OCI-LY3 (cell line): ENCODE measurements around the gene RTP5.

ENCODE experiments used
- H2AFZ ChIP-seq: fragments of 200-600, 300-600 bp; shearing (Covaris generic); 2 replicates; pipeline ENCODE4 v1.6.0; 2014; ENCODE audit warnings: antibody characterized with exemption, low read depth, low read length
- H3K27ac ChIP-seq: fragments of 200-600, 300-600 bp; sonication (generic); 2 replicates; pipeline ENCODE4 v1.5.1; 2014; ENCODE audit warnings: mild to moderate bottlenecking, low read length, moderate library complexity, mixed read lengths
- H3K27me3 ChIP-seq: fragments of 200-600, 300-600 bp; sonication (generic); 2 replicates; pipeline ENCODE4 v1.6.1; 2014; ENCODE audit warnings: low read depth, low read length, mixed read lengths
- H3K36me3 ChIP-seq: fragments of 200-600, 300-600 bp; sonication (generic); replicated peaks from 2 replicates; pipeline ENCODE3; 2014; ENCODE audit warnings: low read depth, low read length, mixed read lengths
- H3K4me1 ChIP-seq: fragments of 300-600, 200-600 bp; sonication (generic); 2 replicates; pipeline ENCODE4 v1.6.1; 2014; ENCODE audit warnings: low read length, mixed read lengths
- H3K4me2 ChIP-seq: fragments of 200-600, 300-600 bp; sonication (generic); 2 replicates; pipeline ENCODE4 v1.6.1; 2014; ENCODE audit warnings: low read length, mixed read lengths
- H3K4me3 ChIP-seq: fragments of 300-600, 200-600 bp; sonication (generic); 2 replicates; pipeline ENCODE4 v1.5.1; 2014; ENCODE audit warnings: antibody characterized with exemption, mild to moderate bottlenecking, low read length, moderate library complexity
- H3K79me2 ChIP-seq: fragments of 300-600, 200-600 bp; shearing (Covaris generic); 2 replicates; pipeline ENCODE4 v1.6.1; 2014; ENCODE audit warnings: mild to moderate bottlenecking, low read length, mixed read lengths
- H3K9ac ChIP-seq: fragments of 300-600, 200-600 bp; shearing (Covaris generic); 2 replicates; pipeline ENCODE4 v1.6.0; 2014; ENCODE audit warnings: mild to moderate bottlenecking, low read length, moderate library complexity
- H3K9me3 ChIP-seq: fragments of 200-600, 300-600 bp; shearing (Covaris generic); 2 replicates; pipeline ENCODE4 v1.6.1; 2014; ENCODE audit warnings: low read length, mixed read lengths; ENCODE audit not compliant: insufficient read depth
- H4K20me1 ChIP-seq: fragments of 200-600, 300-600 bp; sonication (generic); 2 replicates; pipeline ENCODE4 v1.6.1; 2016; ENCODE audit warnings: low read length, mixed read lengths; ENCODE audit not compliant: insufficient read depth
- EZH2phosphoT487 ChIP-seq: fragments of 200-600 bp; shearing (Covaris generic); IDR thresholded peaks from 2 replicates; pipeline ENCODE4 v1.6.1; 2018; ENCODE audit warnings: antibody characterized with exemption, mixed run types, low read depth
- TF ChIP-seq, protein P1 (sequence below): fragments of 200-600, 300-600 bp; sonication (generic); IDR thresholded peaks from 2 replicates; pipeline ENCODE4 v1.5.1; 2014; ENCODE audit warnings: antibody characterized with exemption, low read length, low read depth

RTP5 gene

DNA sequence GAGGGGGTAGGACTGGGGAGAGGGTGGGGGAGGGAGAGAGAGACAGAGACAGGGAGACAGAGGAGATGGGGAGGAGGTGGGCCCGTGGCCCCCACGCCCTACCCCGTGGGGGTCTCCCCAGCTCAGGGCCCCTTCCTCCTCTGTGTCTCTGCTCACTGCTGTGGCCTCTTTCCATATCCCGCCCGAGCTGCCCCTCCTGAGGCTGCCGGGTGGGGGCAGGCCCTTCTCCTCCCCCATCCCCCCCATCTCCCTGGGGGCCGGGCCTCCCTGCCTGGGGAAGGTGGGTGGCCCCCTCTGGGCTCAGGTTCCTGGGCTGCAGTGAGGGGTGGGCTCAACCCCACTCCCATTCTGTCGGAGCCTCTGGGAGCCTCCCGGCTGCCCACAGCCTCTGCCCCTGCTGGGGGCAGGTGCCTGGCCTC is 10.5 kb upstream of the RTP5 start:
- Histone ChIP-seq H2AFZ (no peak overlapping the region), H3K9ac (peak overlapping the region; percentile 88)

DNA sequence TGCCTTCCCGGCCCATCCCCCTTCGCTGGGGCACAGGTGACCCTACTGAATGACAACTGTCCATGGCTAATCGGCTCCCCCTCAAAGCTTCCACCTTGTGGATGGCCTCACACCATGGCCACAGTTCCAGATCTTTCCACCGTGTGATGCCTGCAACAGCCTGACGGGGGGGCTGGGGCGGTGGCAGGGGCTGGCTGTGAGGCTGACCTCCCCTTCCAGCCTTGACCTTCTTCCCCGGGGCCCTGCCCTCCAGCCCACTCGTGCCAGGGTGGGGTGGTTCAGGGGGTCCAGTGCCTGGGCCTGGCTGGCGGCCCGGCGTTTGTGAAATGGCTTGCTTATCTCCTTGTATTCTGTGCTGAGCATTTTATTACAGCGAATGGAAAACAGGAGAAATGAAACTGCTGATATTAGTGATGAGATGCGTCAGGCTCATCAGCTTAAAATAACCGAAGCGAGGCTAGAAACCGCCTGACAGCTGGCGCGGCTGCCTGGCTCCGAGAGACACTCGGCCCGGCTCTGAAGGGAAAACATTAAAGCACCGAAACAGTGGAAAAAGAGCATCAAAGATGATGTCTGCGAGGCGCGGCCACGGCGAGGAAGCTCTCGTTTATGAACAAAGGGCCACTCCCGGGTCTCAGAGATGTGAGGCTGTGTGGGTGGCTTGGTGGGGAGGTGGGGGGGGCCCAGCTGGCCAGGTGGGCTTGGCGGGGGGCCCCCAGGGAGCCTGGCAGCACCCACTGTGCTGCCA is 9.9 kb upstream of the RTP5 start:
- Histone ChIP-seq H3K27ac (peak overlapping the region; percentile 92), H3K36me3 (peaks cover 4% of the 10 kb centered on the region), H3K27me3 (peaks cover 7% of the 10 kb centered on the region), H3K9ac (peak overlapping the region; percentile 88), H2AFZ (no peak overlapping the region), H4K20me1 (0 out of 2 replicates have a peak, but pooled peaks cover 5% of the 10 kb centered on the region), H3K4me2 (peak overlapping the region; percentile 96), H3K4me3 (peak overlapping the region; percentile 93), H3K9me3 (no peaks in the 10 kb centered on the region), H3K79me2 (peaks cover 19% of the 10 kb centered on the region), H3K4me1 (peaks cover 41% of the 10 kb centered on the region)
- no peak for TF ChIP-seq EZH2phosphoT487
- TF ChIP-seq, protein P1, sequence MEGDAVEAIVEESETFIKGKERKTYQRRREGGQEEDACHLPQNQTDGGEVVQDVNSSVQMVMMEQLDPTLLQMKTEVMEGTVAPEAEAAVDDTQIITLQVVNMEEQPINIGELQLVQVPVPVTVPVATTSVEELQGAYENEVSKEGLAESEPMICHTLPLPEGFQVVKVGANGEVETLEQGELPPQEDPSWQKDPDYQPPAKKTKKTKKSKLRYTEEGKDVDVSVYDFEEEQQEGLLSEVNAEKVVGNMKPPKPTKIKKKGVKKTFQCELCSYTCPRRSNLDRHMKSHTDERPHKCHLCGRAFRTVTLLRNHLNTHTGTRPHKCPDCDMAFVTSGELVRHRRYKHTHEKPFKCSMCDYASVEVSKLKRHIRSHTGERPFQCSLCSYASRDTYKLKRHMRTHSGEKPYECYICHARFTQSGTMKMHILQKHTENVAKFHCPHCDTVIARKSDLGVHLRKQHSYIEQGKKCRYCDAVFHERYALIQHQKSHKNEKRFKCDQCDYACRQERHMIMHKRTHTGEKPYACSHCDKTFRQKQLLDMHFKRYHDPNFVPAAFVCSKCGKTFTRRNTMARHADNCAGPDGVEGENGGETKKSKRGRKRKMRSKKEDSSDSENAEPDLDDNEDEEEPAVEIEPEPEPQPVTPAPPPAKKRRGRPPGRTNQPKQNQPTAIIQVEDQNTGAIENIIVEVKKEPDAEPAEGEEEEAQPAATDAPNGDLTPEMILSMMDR = no peak; the same call in 1 of the 2 replicates

More for the DNA sequence above, 10.5 kb upstream of the RTP5 start:
- Histone ChIP-seq H3K4me2 (peak overlapping the region; percentile 96), H3K27me3 (peaks cover 1% of the 10 kb centered on the region), H3K4me1 (peaks cover 36% of the 10 kb centered on the region), H3K27ac (peak overlapping the region; percentile 92), H3K79me2 (peaks cover 19% of the 10 kb centered on the region), H3K4me3 (peak overlapping the region; percentile 93), H3K9me3 (no peaks in the 10 kb centered on the region), H3K36me3 (no peaks in the 10 kb centered on the region), H4K20me1 (0 out of 2 replicates have a peak, but pooled peaks cover 5% of the 10 kb centered on the region)
- TF ChIP-seq, protein P1 = no peak; the same call in 1 of the 2 replicates
- TF ChIP-seq EZH2phosphoT487 = no peak

DNA sequence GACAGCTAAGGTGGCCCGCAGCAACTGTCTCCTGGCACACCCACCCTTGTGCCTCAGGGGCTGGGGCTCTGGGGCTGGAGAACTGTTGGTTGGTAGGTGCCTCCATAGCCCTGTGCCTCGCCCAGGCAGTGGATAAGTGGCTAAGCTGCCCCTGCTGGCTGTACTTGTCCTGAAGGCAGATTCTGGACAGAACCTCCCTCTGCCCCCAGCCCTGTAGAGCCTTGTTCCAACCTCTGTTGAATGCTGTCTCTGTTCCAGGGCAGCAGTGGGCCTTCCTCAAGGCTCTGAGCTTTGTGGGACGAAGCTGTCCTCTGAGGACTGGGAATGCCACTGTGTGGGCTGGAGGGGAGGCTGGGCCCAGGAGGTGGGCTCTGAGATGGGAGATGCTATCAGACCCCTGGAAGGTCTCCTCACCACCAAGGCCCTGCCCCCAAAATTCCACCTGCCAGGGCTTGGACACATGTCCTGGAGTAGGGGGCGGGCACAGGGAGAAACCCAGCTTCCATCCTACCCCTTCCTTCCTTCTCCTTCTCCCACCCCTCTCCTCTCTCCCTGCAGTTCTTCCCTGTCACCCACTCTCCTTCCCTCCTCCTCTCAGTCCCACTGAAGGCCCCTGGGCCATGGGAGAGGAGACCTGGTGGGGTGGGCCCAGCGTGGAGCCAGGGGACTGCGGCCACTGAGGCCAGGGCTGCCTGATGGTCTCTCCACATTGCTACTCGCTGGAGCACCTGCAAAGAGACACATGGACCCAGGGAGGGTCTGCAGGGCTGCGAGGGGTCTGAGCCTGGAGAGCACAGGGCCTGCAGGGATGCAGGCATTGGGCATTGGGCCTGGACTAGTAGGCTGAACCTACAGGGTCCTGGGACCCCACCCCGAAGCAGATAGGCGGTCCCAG is 9.1 kb upstream of the RTP5 start:
- no peak for TF ChIP-seq EZH2phosphoT487
- TF ChIP-seq, protein P1 = no peak
- Histone ChIP-seq H3K4me3 (peak overlapping the region; percentile 93), H3K36me3 (peaks cover 4% of the 10 kb centered on the region), H3K4me2 (peak overlapping the region; percentile 96), H3K27me3 (peaks cover 15% of the 10 kb centered on the region), H3K27ac (peak overlapping the region; percentile 92), H3K9me3 (no peaks in the 10 kb centered on the region), H3K9ac (peak overlapping the region; percentile 88), H3K79me2 (peaks cover 19% of the 10 kb centered on the region), H3K4me1 (peaks cover 49% of the 10 kb centered on the region), H2AFZ (no peak overlapping the region), H4K20me1 (0 out of 2 replicates have a peak, but pooled peaks cover 5% of the 10 kb centered on the region)

DNA sequence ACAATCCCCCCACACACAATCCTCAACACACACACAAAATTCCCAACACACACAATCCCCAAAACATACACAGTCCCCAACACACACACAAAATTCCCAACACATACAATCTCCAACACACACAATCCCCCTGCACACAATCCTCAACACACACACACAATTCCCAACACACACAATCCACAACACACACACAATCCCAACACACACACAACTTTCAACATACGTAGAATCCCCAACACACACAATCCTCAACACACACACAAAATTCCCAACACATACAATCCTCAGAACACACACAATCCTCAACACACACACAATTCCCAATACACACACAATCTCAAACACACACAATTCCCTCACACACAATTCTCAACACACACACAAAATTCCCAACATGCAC is 8.3 kb upstream of the RTP5 start:
- no peak overlapping the region for H3K9ac ChIP-seq
- TF ChIP-seq EZH2phosphoT487 = no peak
- TF ChIP-seq, protein P1 = no peak
- H3K4me3 ChIP-seq = no peak overlapping the region

More for the DNA sequence above, 8.3 kb upstream of the RTP5 start:
- H3K27me3 ChIP-seq = peaks cover 22% of the 10 kb centered on the region
- peaks cover 52% of the 10 kb centered on the region for H3K4me1 ChIP-seq
- H3K4me2 ChIP-seq = peak overlapping the region; percentile 5; the same call in 1 of the 2 replicates
- H3K36me3 ChIP-seq = peaks cover 4% of the 10 kb centered on the region
- H2AFZ ChIP-seq = no peak overlapping the region
- peaks cover 19% of the 10 kb centered on the region for H3K79me2 ChIP-seq
- H4K20me1 ChIP-seq = 0 out of 2 replicates have a peak, but pooled peaks cover 5% of the 10 kb centered on the region
- no peak overlapping the region for H3K27ac ChIP-seq
- no peaks in the 10 kb centered on the region for H3K9me3 ChIP-seq
